GM12891 (cell line): ENCODE data around the gene LUC7L3.

Experiments
- POLR2A ChIP-seq: IDR thresholded peaks from 2 replicates; pipeline ENCODE4 v1.6.1; 2011; ENCODE audit warnings: low read depth, low read length, control low read depth
- POLR2AphosphoS5 ChIP-seq: IDR thresholded peaks from 2 replicates; pipeline ENCODE4 v1.6.1; 2011; ENCODE audit warnings: low read depth, low read length, control low read depth
- POU2F2 ChIP-seq: IDR thresholded peaks from 2 replicates; pipeline ENCODE4 v1.6.1; 2011; ENCODE audit warnings: low read depth, mild to moderate bottlenecking, control low read depth, low read length, moderate library complexity

GRCh38 chr17:50778988-50779387, 59.6 kb downstream of the LUC7L3 start:
- TF ChIP-seq POLR2A (no peak), POLR2AphosphoS5 (no peak), POU2F2 (no peak)
